ENCODE results near the gene CRADD.

DNA sequence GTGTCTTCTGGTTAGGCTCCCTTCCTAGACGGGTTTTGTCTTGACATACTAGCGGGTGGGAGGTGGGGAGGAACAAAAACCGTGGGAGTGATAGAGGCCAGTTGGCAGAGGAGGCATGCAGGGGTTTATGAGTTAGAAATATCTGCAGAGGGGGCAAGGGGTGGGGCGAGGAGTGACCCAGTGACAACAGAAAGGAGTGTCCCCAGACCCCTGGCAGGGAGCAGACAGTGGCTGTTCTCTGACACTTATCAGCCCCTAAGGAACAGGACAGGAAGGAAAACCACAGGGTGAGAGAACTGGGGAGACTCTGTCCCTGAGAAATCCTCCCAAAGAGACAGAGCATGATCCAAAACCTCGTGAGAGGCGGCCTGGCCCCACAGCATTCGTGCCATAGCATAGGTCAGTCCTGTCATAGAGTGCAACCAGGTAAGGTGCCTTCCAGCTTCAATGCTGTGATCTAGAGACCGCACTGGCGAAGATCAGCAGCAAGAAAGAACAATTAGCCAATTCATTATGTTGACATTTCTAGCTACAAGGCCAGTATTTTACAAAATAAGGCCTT lies 141.4 kb downstream of the CRADD start:
- TF ChIP-seq MYNN (tag by site-specific recombination; IDR thresholded peaks at IDR 0.05; ENCODE audit: borderline replicate concordance) (no peak), ZFP41 (tag by site-specific recombination; IDR thresholded peaks at IDR 0.05; ENCODE audit: borderline replicate concordance) (no peak), ZNF747 (tag by site-specific recombination; IDR thresholded peaks at IDR 0.05) (no peak), ZNF658 (tag by site-specific recombination; IDR thresholded peaks at IDR 0.05) (no peak)
- TF ChIP-seq, protein P1, sequence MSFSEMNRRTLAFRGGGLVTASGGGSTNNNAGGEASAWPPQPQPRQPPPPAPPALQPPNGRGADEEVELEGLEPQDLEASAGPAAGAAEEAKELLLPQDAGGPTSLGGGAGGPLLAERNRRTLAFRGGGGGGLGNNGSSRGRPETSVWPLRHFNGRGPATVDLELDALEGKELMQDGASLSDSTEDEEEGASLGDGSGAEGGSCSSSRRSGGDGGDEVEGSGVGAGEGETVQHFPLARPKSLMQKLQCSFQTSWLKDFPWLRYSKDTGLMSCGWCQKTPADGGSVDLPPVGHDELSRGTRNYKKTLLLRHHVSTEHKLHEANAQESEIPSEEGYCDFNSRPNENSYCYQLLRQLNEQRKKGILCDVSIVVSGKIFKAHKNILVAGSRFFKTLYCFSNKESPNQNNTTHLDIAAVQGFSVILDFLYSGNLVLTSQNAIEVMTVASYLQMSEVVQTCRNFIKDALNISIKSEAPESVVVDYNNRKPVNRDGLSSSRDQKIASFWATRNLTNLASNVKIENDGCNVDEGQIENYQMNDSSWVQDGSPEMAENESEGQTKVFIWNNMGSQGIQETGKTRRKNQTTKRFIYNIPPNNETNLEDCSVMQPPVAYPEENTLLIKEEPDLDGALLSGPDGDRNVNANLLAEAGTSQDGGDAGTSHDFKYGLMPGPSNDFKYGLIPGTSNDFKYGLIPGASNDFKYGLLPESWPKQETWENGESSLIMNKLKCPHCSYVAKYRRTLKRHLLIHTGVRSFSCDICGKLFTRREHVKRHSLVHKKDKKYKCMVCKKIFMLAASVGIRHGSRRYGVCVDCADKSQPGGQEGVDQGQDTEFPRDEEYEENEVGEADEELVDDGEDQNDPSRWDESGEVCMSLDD (tag by site-specific recombination; IDR thresholded peaks at IDR 0.05) = no peak
- TF ChIP-seq, protein P2, sequence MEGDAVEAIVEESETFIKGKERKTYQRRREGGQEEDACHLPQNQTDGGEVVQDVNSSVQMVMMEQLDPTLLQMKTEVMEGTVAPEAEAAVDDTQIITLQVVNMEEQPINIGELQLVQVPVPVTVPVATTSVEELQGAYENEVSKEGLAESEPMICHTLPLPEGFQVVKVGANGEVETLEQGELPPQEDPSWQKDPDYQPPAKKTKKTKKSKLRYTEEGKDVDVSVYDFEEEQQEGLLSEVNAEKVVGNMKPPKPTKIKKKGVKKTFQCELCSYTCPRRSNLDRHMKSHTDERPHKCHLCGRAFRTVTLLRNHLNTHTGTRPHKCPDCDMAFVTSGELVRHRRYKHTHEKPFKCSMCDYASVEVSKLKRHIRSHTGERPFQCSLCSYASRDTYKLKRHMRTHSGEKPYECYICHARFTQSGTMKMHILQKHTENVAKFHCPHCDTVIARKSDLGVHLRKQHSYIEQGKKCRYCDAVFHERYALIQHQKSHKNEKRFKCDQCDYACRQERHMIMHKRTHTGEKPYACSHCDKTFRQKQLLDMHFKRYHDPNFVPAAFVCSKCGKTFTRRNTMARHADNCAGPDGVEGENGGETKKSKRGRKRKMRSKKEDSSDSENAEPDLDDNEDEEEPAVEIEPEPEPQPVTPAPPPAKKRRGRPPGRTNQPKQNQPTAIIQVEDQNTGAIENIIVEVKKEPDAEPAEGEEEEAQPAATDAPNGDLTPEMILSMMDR (tag by site-specific recombination; IDR thresholded peaks at IDR 0.05) = no peak

All from HEK293 (cell line).